Stimulated activated naive B cell treated with anti-CD40 and anti-IgM and Interleukin-4, amounts not matched to agents 10 μg/mL and 1 μg/mL and 100 μg/mL, for 72 hours (primary cell): Measurements from ENCODE around the gene KCNQ1OT1.

Experiments used
- ATAC-seq, 2 donors: fragments of 150-1000 bp; cut with Tn5 transposase; replicated peaks; 2 replicates each; pipeline ENCODE4 v1.10.0; 2021; ENCODE audit warnings: moderate library complexity in 1 of 2
- DNase-seq: peaks from one replicate; pipeline ENCODE4 v3.0.0; 2021
- H3K27ac Mint-ChIP-seq: one replicate; pipeline ENCODE4 v1.8.0; 2022; ENCODE audit warnings: mild to moderate bottlenecking, mixed read lengths
- H3K27me3 Mint-ChIP-seq, 2 donors: one replicate each; pipeline ENCODE4 v1.8.0; 2022; ENCODE audit warnings: mixed read lengths in 2 of 2
- H3K36me3 Mint-ChIP-seq, 2 donors: one replicate each; pipeline ENCODE4 v1.8.0; 2022; ENCODE audit warnings: mixed read lengths in 2 of 2, mild to moderate bottlenecking in 1 of 2
- H3K4me1 Mint-ChIP-seq, 2 donors: one replicate each; pipeline ENCODE4 v1.8.0; 2022; ENCODE audit warnings: mixed read lengths in 2 of 2, mild to moderate bottlenecking in 1 of 2
- H3K4me3 Mint-ChIP-seq, 2 donors: one replicate each; pipeline ENCODE4 v1.8.0; 2022; ENCODE audit warnings: mild to moderate bottlenecking in 2 of 2, mixed read lengths in 2 of 2, moderate library complexity in 1 of 2
- H3K9me3 Mint-ChIP-seq, 2 donors: one replicate each; pipeline ENCODE4 v1.8.0; 2022; ENCODE audit warnings: mixed read lengths in 2 of 2, mild to moderate bottlenecking in 1 of 2

Gene KCNQ1OT1

DNA sequence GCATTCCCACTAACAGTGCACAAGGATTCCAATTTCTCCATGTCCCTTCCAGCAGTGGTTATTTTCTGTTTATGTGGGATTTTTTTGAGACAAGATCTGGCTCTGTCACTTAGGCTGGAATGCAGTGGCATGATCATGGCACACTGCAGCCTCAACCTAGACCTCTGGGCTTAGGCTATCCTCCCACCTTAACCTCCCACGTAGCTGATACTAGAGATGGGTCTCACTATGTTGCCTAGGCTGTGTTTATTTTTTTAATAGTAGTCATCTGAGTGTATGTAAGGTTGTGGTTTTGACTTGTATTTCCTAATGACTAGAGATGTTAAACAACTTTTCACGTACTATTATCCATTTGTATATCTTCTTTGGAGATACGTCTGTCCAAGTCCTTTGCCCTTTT lies 74.6 kb downstream of the KCNQ1OT1 start:
- ATAC-seq (no peak), DNase-seq (no peak)
- H3K4me3 Mint-ChIP-seq, result no peak overlapping the region
- H3K4me1 Mint-ChIP-seq, result peaks cover 0 to 4% of the 10 kb centered on the region in 2 donors
- no peak overlapping the region for H3K27ac Mint-ChIP-seq
- H3K36me3 Mint-ChIP-seq, result peaks cover 6 to 49% of the 10 kb centered on the region in 2 donors
- H3K27me3 Mint-ChIP-seq, result peaks cover 0 to 7% of the 10 kb centered on the region in 2 donors
- peaks cover 8 to 11% of the 10 kb centered on the region in 2 donors for H3K9me3 Mint-ChIP-seq

- no peak for DNase-seq
These were observed 77.9 kb downstream of the KCNQ1OT1 start for GRCh38 chr11:2621894-2622293.

DNA sequence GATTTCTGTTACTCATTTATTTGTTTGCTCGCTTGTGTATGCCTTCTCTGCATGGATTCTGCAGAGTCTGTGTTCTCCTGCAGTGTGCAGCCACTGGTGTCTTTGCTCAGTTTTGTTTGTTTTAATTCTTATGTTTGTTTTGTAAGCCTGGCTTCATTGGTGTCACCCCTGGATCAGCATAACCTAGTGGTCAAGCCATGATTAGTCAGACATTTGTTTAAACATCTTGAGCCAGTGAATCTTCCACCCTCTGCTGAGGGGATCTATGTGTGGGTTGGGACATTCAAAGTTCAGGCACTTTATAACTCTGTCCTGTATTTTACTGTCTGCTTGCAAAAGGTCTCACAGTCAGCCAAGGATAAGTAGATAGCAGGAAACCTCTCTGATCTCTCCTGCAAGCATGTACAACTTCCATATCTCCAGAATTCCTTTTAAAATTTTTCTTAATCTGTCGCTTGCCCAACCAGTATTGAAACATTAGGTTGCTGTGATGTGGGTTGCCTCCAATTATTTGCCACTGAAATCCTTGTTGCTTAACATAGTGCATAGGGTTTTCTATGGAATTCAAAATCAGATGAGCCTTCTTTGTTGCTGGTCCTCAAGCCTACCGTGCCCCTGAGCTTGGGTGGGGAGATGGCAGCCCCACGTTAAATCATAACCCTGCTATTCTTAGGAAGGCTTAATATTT lies 86.8 kb downstream of the KCNQ1OT1 start:
- peaks cover 0 to 22% of the 10 kb centered on the region in 2 donors for H3K27me3 Mint-ChIP-seq
- no peak overlapping the region for H3K27ac Mint-ChIP-seq
- DNase-seq (no peak), ATAC-seq (no peak)
- H3K4me1 Mint-ChIP-seq, result no peaks in the 10 kb centered on the region
- H3K36me3 Mint-ChIP-seq, result peaks cover 8 to 42% of the 10 kb centered on the region in 2 donors
- peaks cover 11 to 24% of the 10 kb centered on the region in 2 donors for H3K9me3 Mint-ChIP-seq
- H3K4me3 Mint-ChIP-seq, result no peak overlapping the region

More at GRCh38 chr11:2621894-2622293, 77.9 kb downstream of the KCNQ1OT1 start:
- no peak overlapping the region for H3K27ac Mint-ChIP-seq
- peaks cover 0 to 4% of the 10 kb centered on the region in 2 donors for H3K9me3 Mint-ChIP-seq
- ATAC-seq, result no peak
- H3K4me1 Mint-ChIP-seq, result peaks cover 0 to 4% of the 10 kb centered on the region in 2 donors
- H3K4me3 Mint-ChIP-seq, result no peak overlapping the region
- H3K27me3 Mint-ChIP-seq, result peaks cover 0 to 7% of the 10 kb centered on the region in 2 donors
- H3K36me3 Mint-ChIP-seq, result peaks cover 9 to 34% of the 10 kb centered on the region in 2 donors

DNA sequence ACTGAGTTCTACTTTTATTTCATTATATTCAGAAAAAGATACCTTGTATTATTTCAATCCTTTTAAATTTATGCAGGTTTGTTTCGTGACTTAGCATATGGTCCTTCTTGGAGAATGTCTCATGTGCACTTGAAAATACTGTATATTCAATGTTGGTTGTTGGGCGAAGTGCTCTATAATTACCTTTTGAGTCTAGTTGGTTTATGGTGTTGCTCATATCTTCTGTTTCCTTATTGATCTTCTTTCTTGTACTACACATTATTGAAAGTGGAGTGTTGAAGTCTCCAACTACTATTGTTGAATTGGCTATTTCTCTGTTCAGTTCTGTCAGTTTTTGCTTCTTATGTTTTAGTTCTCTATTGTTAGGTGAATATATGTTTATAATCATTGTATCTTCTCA lies 90.4 kb downstream of the KCNQ1OT1 start:
- peaks cover 18 to 57% of the 10 kb centered on the region in 2 donors for H3K36me3 Mint-ChIP-seq

GRCh38 chr11:2599561-2600189 lies 100.1 kb downstream of the KCNQ1OT1 start:
- no peak for ATAC-seq
- peaks cover 2 to 32% of the 10 kb centered on the region in 2 donors for H3K36me3 Mint-ChIP-seq
- H3K27me3 Mint-ChIP-seq, result no peaks in the 10 kb centered on the region
- no peak overlapping the region for H3K4me3 Mint-ChIP-seq
- peaks cover 0 to 8% of the 10 kb centered on the region in 2 donors for H3K9me3 Mint-ChIP-seq
- DNase-seq, result no peak
- no peaks in the 10 kb centered on the region for H3K4me1 Mint-ChIP-seq
- H3K27ac Mint-ChIP-seq, result no peak overlapping the region

More for the DNA sequence above, 90.4 kb downstream of the KCNQ1OT1 start:
- H3K4me1 Mint-ChIP-seq, result no peaks in the 10 kb centered on the region
- H3K27ac Mint-ChIP-seq, result no peak overlapping the region
- no peak overlapping the region for H3K4me3 Mint-ChIP-seq
- no peak for ATAC-seq
- DNase-seq, result no peak
- peaks cover 0 to 22% of the 10 kb centered on the region in 2 donors for H3K27me3 Mint-ChIP-seq
- peaks cover 13 to 24% of the 10 kb centered on the region in 2 donors for H3K9me3 Mint-ChIP-seq

DNA sequence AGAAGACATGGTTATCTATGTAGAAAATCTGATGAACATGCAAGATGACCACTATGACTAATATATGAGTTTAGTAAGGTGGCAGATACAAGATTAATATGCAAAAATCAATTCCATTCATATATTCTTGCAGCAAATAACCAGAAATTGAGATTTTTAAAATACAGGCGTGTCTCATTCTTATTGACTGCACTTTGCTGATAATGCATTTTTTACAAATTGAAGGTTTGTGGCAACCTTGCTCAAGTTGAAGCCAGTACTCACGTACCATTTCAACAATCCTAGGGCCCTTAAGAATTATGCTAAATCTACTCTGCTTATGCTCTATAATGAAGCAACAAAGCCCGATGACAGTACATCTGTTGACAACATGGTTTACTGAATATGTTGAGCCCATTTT lies 104.6 kb downstream of the KCNQ1OT1 start:
- DNase-seq, result no peak
- peaks cover 4 to 46% of the 10 kb centered on the region in 2 donors for H3K36me3 Mint-ChIP-seq
- H3K4me1 Mint-ChIP-seq, result no peaks in the 10 kb centered on the region
- H3K27me3 Mint-ChIP-seq, result no peaks in the 10 kb centered on the region
- H3K9me3 Mint-ChIP-seq, result peaks cover 0 to 8% of the 10 kb centered on the region in 2 donors
- H3K27ac Mint-ChIP-seq, result no peak overlapping the region
- ATAC-seq, result no peak
- H3K4me3 Mint-ChIP-seq, result no peak overlapping the region

DNA sequence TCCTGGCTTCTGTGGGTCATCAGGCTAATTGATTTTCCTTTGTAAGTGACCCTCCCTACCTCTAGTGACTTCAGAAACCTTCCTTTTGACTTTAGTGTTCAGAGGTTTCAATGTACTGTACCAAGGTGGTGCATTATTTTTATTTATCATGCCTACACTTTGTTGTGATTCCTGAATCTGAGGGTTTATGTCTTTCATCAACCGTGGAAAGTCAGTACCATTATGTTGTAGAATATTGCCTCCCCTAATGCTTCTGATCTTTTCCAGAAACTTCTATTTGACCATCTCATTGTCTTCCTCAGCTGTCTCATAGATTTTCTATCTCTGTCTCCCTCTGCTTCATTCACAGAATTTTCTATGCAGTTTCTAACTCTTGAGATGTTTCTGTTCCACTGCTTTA lies 105.5 kb downstream of the KCNQ1OT1 start:
- H3K9me3 Mint-ChIP-seq, result peaks cover 0 to 8% of the 10 kb centered on the region in 2 donors
- H3K27ac Mint-ChIP-seq, result no peak overlapping the region
- H3K4me3 Mint-ChIP-seq, result no peak overlapping the region
- peaks cover 4 to 47% of the 10 kb centered on the region in 2 donors for H3K36me3 Mint-ChIP-seq
- no peaks in the 10 kb centered on the region for H3K4me1 Mint-ChIP-seq
- DNase-seq (no peak), ATAC-seq (no peak)
- H3K27me3 Mint-ChIP-seq, result no peaks in the 10 kb centered on the region

DNA sequence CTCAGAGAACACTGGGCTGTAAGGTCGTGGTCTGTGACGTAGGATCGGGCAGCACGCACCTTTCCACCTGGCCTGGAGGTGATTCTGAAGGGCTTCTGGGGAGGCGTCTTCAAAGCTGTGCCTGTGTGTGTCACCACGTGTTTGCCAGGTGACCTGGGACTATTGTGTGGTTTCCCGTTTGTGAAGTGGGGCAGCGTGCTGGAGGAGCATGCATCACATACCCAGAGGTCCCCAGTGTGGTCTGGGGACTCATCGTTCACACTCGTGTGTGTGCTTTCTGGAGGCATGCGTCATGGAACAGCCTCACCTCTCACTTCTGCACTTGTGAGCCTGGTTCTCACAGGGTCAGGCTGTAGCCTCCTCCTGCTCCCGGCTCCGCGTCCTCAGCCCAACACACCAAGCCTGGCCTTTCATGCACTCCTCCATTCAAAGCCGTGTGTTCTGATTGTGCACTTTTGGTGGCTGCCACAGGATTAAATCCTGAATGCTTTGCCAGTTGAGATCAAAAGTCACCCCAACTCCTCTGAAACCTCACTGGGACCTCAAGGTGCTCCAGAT lies 106.3 kb downstream of the KCNQ1OT1 start:
- Mint-ChIP-seq H3K27me3 (no peaks in the 10 kb centered on the region), H3K27ac (no peak overlapping the region), H3K9me3 (peaks cover 0 to 8% of the 10 kb centered on the region in 2 donors), H3K36me3 (peaks cover 4 to 40% of the 10 kb centered on the region in 2 donors), H3K4me3 (no peak overlapping the region), H3K4me1 (no peaks in the 10 kb centered on the region)
- DNase-seq, result no peak
- ATAC-seq, result no peak

DNA sequence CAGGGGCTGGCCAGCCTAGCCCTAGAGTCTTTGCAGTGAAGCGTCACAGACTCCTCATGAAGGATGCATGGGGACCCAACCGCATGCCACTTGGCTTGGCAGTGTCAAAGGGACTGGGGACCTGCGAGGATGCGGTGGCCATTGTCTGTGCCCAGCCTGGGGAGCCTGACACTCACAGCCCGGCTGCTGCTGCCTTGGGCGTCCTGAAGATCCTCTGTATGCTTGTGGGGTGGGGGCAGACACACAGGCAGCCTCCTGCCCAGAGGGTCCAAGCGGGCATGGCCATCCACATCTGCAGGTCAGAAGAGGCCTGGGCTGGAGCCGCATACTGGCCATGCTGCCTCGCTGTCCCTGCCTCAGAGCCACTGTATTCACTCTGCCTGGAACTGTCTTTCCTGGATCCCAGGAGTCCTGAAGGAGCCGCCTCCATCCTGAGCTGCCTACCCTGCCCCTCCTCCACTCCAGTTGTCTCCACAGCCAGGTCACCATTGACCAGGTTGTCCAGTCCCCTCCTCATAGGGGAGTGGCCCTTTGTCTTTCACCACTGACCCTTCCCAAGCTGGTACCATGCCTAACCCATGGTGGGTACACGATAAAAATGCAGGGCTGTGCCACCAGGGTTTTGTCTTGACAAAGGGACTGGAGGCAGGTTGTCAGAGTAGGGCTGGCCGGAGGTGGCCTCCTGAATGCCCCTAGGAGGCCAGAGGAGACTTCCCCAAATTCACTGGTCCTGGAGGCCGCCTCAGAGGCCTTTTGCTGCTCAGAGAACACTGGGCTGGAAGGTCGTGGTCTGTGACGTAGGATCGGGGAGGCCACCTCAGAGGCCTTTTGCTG lies 107.0 kb downstream of the KCNQ1OT1 start:
- Mint-ChIP-seq H3K27ac (no peak overlapping the region), H3K9me3 (peaks cover 0 to 5% of the 10 kb centered on the region in 2 donors), H3K4me1 (no peaks in the 10 kb centered on the region), H3K36me3 (peaks cover 2 to 37% of the 10 kb centered on the region in 2 donors), H3K27me3 (no peaks in the 10 kb centered on the region), H3K4me3 (no peak overlapping the region)
- DNase-seq (no peak), ATAC-seq (no peak)

DNA sequence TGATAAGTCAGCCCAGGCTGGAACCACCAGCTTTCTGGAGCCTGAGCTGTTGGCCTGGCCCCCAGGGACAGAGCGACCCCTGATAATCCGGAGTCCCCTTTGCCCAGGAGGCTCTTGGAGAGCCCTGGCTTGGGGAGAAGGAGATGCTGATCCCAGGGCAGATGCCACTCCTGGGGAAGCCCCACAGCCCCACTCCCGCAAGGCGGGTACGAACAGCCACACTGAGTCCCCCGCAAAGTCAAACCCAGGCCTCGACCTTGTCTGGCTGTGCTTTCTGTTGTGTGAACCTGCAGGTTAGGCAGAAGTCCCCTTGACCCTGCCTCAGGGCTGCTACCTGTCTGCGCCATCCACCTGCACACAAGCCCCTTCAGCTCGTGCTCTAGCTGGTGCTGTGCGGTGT lies 108.0 kb downstream of the KCNQ1OT1 start:
- Mint-ChIP-seq H3K27ac (no peak overlapping the region), H3K27me3 (no peaks in the 10 kb centered on the region), H3K36me3 (peaks cover 2 to 31% of the 10 kb centered on the region in 2 donors), H3K4me3 (no peak overlapping the region), H3K4me1 (no peaks in the 10 kb centered on the region), H3K9me3 (no peaks in the 10 kb centered on the region)
- ATAC-seq (no peak), DNase-seq (no peak)

GRCh38 chr11:2590965-2591754 lies 108.6 kb downstream of the KCNQ1OT1 start:
- Mint-ChIP-seq H3K36me3 (peaks cover 2 to 27% of the 10 kb centered on the region in 2 donors), H3K27ac (no peak overlapping the region), H3K9me3 (no peaks in the 10 kb centered on the region), H3K4me3 (no peak overlapping the region), H3K27me3 (no peaks in the 10 kb centered on the region), H3K4me1 (no peaks in the 10 kb centered on the region)
- ATAC-seq (no peak), DNase-seq (no peak)

- H3K27ac Mint-ChIP-seq, result no peak overlapping the region
- no peak overlapping the region for H3K4me3 Mint-ChIP-seq
- H3K36me3 Mint-ChIP-seq, result peaks cover 2 to 24% of the 10 kb centered on the region in 2 donors
- no peaks in the 10 kb centered on the region for H3K9me3 Mint-ChIP-seq
- no peaks in the 10 kb centered on the region for H3K27me3 Mint-ChIP-seq
- ATAC-seq (no peak), DNase-seq (no peak)
- no peaks in the 10 kb centered on the region for H3K4me1 Mint-ChIP-seq
These were observed 109.4 kb downstream of the KCNQ1OT1 start for GRCh38 chr11:2590131-2590964.

DNA sequence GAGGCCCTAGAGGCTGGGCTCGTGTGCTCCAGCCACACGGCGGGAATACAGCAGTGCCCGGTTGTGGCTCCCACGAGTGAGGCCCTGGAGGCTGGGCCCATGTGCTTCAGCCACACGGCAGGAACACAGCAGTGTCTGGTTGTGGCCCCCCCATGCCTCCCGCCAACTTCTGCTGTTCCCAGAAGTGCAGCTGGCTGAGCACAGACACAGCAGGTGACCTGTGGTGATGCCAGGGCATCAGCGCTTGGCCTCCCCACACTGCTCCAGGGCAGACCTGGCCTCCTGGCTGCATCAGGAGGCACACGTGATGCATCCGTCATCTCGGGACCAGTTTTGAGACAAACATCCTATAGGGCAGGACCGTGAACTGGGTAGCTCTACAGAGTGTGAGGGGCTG lies 110.3 kb downstream of the KCNQ1OT1 start:
- ATAC-seq, result no peak
- H3K36me3 Mint-ChIP-seq, result peaks cover 2 to 24% of the 10 kb centered on the region in 2 donors

More for the DNA sequence above, 110.3 kb downstream of the KCNQ1OT1 start:
- Mint-ChIP-seq H3K4me3 (no peak overlapping the region), H3K4me1 (no peaks in the 10 kb centered on the region), H3K27me3 (no peaks in the 10 kb centered on the region), H3K9me3 (no peaks in the 10 kb centered on the region), H3K27ac (no peak overlapping the region)
- DNase-seq, result no peak
